K562 (cell line): ENCODE measurements around the gene CPEB1. TPM values are rescaled to one million over a fixed set of nuclear protein-coding genes. Genes with fewer than 3 reads are reported as not detected.

Source experiments
- CHD1 ChIP-seq: fragments of 200-600 bp; sonication (generic); IDR thresholded peaks from one replicate; pipeline ENCODE4 v1.6.1; 2012; ENCODE audit warnings: mild to moderate bottlenecking, moderate library complexity, low read length, inconsistent platforms
- CREB1 ChIP-seq, 2 experiments: sonication (generic) in 1 of 2; formaldehyde crosslinking in 1 of 2; IDR thresholded peaks; 2 replicates each; pipeline versions ENCODE4 v1.6.1 to v1.8.0; 2012 to 2022; ENCODE audit warnings: inconsistent platforms in 1 of 2, mild to moderate bottlenecking in 1 of 2, missing genetic modification reagents in 1 of 2, moderate library complexity in 1 of 2
- CREBBP ChIP-seq: IDR thresholded peaks from one replicate; pipeline ENCODE4 v1.6.1; 2012; ENCODE audit warnings: low read depth, mild to moderate bottlenecking, control low read depth, inconsistent platforms, low read length
- DDX20 ChIP-seq: fragments of 450-650 bp; IDR thresholded peaks from 2 replicates; pipeline ENCODE4 v1.6.1; 2016; ENCODE audit warnings: missing genetic modification characterization, low read depth, mild to moderate bottlenecking, missing compliant biosample characterization, moderate library complexity
- E2F3 ChIP-seq: fragments of 250-450 bp; sonication (Bioruptor Pico); IDR thresholded peaks from 2 replicates; pipeline ENCODE4 v1.4.0; 2020; ENCODE audit warnings: mild to moderate bottlenecking
- ESRRA ChIP-seq: fragments of 450-650 bp; IDR thresholded peaks from 2 replicates; pipeline ENCODE4 v1.6.1; 2014; ENCODE audit warnings: low read depth, mild to moderate bottlenecking, moderate library complexity, borderline replicate concordance
- FOXJ3 ChIP-seq: sonication (generic); formaldehyde crosslinking; IDR thresholded peaks from 2 replicates; pipeline ENCODE4 v1.4.0; 2020; ENCODE audit warnings: mild to moderate bottlenecking, missing genetic modification reagents
- GTF2E2 ChIP-seq: fragments of 200-800 bp; sonication (Bioruptor generic); IDR thresholded peaks from 2 replicates; pipeline ENCODE4 v1.6.1; 2016; ENCODE audit warnings: missing genetic modification characterization, missing compliant biosample characterization
- LEF1 ChIP-seq: fragments of 450-650 bp; IDR thresholded peaks from 2 replicates; pipeline ENCODE4 v1.6.1; 2016; ENCODE audit warnings: mild to moderate bottlenecking
- NCOA4 ChIP-seq: fragments of 450-650 bp; IDR thresholded peaks from 2 replicates; pipeline ENCODE4 v1.6.1; 2018; ENCODE audit warnings: mild to moderate bottlenecking; ENCODE audit not compliant: partially characterized antibody
- NFIC ChIP-seq: fragments of 450-650 bp; IDR thresholded peaks from 2 replicates; pipeline ENCODE4 v1.6.1; 2017; ENCODE audit warnings: mild to moderate bottlenecking, inconsistent platforms
- PHF8 ChIP-seq: fragments of 200-600 bp; sonication (generic); IDR thresholded peaks from 2 replicates; pipeline ENCODE4 v1.6.1; 2012; ENCODE audit warnings: mixed run types, mild to moderate bottlenecking, inconsistent platforms, low read length, moderate library complexity, borderline replicate concordance
- POLR2H ChIP-seq: IDR thresholded peaks from 2 replicates; pipeline ENCODE4 v1.6.1; 2016; ENCODE audit warnings: missing genetic modification characterization, low read depth, mild to moderate bottlenecking, control low read depth, missing compliant biosample characterization, moderate library complexity
- RBFOX2 ChIP-seq: fragments of 200-400 bp; formaldehyde crosslinking; IDR thresholded peaks from 2 replicates; pipeline ENCODE4 v1.6.1; 2017; ENCODE audit warnings: low read depth, mild to moderate bottlenecking, low read length, moderate library complexity
- SMARCA5 ChIP-seq: fragments of 450-650 bp; IDR thresholded peaks from 2 replicates; pipeline ENCODE4 v1.6.1; 2016
- STAT5A ChIP-seq: IDR thresholded peaks from 2 replicates; pipeline ENCODE4 v1.6.1; 2012; ENCODE audit warnings: low read length, inconsistent platforms, borderline replicate concordance
- ZNF347 ChIP-seq: fragments of 450-650 bp; formaldehyde crosslinking; IDR thresholded peaks from 2 replicates; pipeline ENCODE4 v1.4.0; 2020; ENCODE audit warnings: low read depth, mild to moderate bottlenecking, moderate library complexity
- polyA plus RNA-seq, 8 experiments: library from polyadenylated mRNA; depleted of rRNA in 4 of 8; stranded (reverse) in 5 of 8; unstranded in 3 of 8; fragments of >200 nt; fragmentation: Nextera tagmentation in 2 of 8; fragmentation: Illumina TruSeq in 1 of 8; extraction: Ambion mirVana in 2 of 8; extraction: Trizol in 1 of 8; gene quantifications; 2 replicates each; pipeline versions ENCODE4 v1.2.1 to v1.2.3, GENCODE V29; 2011 to 2014; ENCODE audit warnings: inconsistent platforms in 1 of 8, missing spikeins in 1 of 8
- total RNA-seq, 7 experiments: library from RNA; depleted of rRNA in 6 of 7; stranded (reverse); fragments of >200 nt in 6 of 7; fragmentation: Illumina TruSeq in 2 of 7; extraction: Trizol in 2 of 7; gene quantifications; 2 replicates each; pipeline versions ENCODE4 v1.2.1 to v1.2.3, GENCODE V29; 2011 to 2021; ENCODE audit warnings: low replicate concordance in 1 of 7
- TF ChIP-seq, protein P1 (sequence below): fragments of 250-450 bp; sonication (Bioruptor Pico); IDR thresholded peaks from 2 replicates; pipeline ENCODE4 v1.4.0; 2020
- TF ChIP-seq, protein P2 (sequence below): sonication (generic); formaldehyde crosslinking; IDR thresholded peaks from 2 replicates; pipeline ENCODE4 v1.8.0; 2023; ENCODE audit warnings: missing genetic modification reagents, mild to moderate bottlenecking, borderline replicate concordance
- TF ChIP-seq, protein P3 (sequence below): sonication (generic); formaldehyde crosslinking; IDR thresholded peaks from 2 replicates; pipeline ENCODE4 v1.8.0; 2023; ENCODE audit warnings: mild to moderate bottlenecking, missing genetic modification reagents
- TF ChIP-seq, protein P4 (sequence below): IDR thresholded peaks from 3 replicates; pipeline ENCODE4 v1.6.1; 2011; ENCODE audit warnings: borderline replicate concordance, mild to moderate bottlenecking; ENCODE audit not compliant: insufficient read length, insufficient read depth

Gene CPEB1
- total and polyA plus RNA-seq, 9 of the 15 experiments (the other 6 are each of a cell fraction or from before 2014, with no cell fraction given) = 2.2 to 13.4 (median 9.7) TPM

DNA sequence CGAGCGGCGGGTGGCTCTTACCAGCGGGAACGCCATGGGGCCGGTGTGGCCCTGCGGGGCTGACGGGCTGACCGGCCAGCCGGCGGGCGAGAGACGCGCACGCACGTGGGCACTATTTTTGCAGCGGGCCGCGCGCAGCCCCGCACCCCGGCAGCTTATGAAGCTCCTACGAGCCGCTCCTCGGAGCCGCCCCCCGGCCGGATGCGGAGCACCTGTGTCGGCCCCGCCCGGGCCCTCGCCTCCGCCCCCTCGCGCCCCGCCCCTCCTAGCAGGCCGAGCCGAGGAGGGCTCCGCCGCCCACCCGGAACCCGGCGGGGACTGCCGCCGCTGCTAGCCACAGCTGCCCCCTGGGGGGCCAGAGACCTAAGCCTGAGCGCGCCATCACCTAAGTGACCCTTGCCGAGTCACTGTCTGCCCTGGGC is 683 bp upstream of the CPEB1 start (continued):
- TF ChIP-seq, protein P1, sequence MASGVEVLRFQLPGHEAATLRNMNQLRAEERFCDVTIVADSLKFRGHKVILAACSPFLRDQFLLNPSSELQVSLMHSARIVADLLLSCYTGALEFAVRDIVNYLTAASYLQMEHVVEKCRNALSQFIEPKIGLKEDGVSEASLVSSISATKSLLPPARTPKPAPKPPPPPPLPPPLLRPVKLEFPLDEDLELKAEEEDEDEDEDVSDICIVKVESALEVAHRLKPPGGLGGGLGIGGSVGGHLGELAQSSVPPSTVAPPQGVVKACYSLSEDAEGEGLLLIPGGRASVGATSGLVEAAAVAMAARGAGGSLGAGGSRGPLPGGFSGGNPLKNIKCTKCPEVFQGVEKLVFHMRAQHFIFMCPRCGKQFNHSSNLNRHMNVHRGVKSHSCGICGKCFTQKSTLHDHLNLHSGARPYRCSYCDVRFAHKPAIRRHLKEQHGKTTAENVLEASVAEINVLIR = no peak
- TF ChIP-seq LEF1 (no peak), ESRRA (no peak), POLR2H (tag) (no peak), SMARCA5 (no peak), ZNF347 (CRISPR knock-in tag) (no peak), PHF8 (peak; percentile 48; the same call in 1 of the 2 replicates), CREB1 (IDR thresholded peaks at IDR 0.05) (no peak), CREB1 (CRISPR knock-in tag; IDR thresholded peaks at IDR 0.05) (no peak), E2F3 (CRISPR knock-in tag) (0 out of 2 replicates have a peak, but pooled peaks have one; percentile 55), DDX20 (no peak), CHD1 (no peak), FOXJ3 (CRISPR knock-in tag) (no peak), GTF2E2 (tag) (0 out of 2 replicates have a peak, but pooled peaks have one; percentile 6), CREBBP (no peak), NCOA4 (no peak), RBFOX2 (no peak), STAT5A (no peak), NFIC (no peak)
- TF ChIP-seq, protein P2, sequence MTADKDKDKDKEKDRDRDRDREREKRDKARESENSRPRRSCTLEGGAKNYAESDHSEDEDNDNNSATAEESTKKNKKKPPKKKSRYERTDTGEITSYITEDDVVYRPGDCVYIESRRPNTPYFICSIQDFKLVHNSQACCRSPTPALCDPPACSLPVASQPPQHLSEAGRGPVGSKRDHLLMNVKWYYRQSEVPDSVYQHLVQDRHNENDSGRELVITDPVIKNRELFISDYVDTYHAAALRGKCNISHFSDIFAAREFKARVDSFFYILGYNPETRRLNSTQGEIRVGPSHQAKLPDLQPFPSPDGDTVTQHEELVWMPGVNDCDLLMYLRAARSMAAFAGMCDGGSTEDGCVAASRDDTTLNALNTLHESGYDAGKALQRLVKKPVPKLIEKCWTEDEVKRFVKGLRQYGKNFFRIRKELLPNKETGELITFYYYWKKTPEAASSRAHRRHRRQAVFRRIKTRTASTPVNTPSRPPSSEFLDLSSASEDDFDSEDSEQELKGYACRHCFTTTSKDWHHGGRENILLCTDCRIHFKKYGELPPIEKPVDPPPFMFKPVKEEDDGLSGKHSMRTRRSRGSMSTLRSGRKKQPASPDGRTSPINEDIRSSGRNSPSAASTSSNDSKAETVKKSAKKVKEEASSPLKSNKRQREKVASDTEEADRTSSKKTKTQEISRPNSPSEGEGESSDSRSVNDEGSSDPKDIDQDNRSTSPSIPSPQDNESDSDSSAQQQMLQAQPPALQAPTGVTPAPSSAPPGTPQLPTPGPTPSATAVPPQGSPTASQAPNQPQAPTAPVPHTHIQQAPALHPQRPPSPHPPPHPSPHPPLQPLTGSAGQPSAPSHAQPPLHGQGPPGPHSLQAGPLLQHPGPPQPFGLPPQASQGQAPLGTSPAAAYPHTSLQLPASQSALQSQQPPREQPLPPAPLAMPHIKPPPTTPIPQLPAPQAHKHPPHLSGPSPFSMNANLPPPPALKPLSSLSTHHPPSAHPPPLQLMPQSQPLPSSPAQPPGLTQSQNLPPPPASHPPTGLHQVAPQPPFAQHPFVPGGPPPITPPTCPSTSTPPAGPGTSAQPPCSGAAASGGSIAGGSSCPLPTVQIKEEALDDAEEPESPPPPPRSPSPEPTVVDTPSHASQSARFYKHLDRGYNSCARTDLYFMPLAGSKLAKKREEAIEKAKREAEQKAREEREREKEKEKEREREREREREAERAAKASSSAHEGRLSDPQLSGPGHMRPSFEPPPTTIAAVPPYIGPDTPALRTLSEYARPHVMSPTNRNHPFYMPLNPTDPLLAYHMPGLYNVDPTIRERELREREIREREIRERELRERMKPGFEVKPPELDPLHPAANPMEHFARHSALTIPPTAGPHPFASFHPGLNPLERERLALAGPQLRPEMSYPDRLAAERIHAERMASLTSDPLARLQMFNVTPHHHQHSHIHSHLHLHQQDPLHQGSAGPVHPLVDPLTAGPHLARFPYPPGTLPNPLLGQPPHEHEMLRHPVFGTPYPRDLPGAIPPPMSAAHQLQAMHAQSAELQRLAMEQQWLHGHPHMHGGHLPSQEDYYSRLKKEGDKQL (CRISPR knock-in tag) = no peak
- TF ChIP-seq, protein P3, sequence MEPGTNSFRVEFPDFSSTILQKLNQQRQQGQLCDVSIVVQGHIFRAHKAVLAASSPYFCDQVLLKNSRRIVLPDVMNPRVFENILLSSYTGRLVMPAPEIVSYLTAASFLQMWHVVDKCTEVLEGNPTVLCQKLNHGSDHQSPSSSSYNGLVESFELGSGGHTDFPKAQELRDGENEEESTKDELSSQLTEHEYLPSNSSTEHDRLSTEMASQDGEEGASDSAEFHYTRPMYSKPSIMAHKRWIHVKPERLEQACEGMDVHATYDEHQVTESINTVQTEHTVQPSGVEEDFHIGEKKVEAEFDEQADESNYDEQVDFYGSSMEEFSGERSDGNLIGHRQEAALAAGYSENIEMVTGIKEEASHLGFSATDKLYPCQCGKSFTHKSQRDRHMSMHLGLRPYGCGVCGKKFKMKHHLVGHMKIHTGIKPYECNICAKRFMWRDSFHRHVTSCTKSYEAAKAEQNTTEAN = no peak
- TF ChIP-seq, protein P4, sequence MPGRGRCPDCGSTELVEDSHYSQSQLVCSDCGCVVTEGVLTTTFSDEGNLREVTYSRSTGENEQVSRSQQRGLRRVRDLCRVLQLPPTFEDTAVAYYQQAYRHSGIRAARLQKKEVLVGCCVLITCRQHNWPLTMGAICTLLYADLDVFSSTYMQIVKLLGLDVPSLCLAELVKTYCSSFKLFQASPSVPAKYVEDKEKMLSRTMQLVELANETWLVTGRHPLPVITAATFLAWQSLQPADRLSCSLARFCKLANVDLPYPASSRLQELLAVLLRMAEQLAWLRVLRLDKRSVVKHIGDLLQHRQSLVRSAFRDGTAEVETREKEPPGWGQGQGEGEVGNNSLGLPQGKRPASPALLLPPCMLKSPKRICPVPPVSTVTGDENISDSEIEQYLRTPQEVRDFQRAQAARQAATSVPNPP = no peak
